AG04450 (cell line): ENCODE measurements around the gene XRCC4. TPM values are rescaled to one million over a fixed set of nuclear protein-coding genes. Genes with fewer than 3 reads are reported as not detected.

Experiments used
- CTCF ChIA-PET: fragments of 300-600, 350-600 bp; formaldehyde crosslinking; extraction: SDS; loops from one replicate; lab custom pipeline; 2022; ENCODE audit warnings: antibody characterized with exemption, inconsistent platforms; lab: Charles Lee
- POLR2A ChIA-PET: fragments of 350-600 bp; formaldehyde crosslinking; extraction: SDS; loops from one replicate; lab custom pipeline; 2021; ENCODE audit warnings: antibody characterized with exemption, inconsistent platforms; lab: Yijun Ruan, JAX
- DNase-seq: peaks from one replicate; pipeline ENCODE4 v3.0.0-alpha.2; 2011; ENCODE audit warnings: low read depth, low spot score
- H3K27ac ChIP-seq: one replicate; pipeline ENCODE4 v1.5.1; 2012; ENCODE audit warnings: low read depth, low read length, control low read depth
- H3K27me3 ChIP-seq: one replicate; pipeline ENCODE4 v1.6.0; 2012; ENCODE audit warnings: low read length; ENCODE audit not compliant: control insufficient read depth, insufficient read depth
- H3K4me3 ChIP-seq: 2 replicates; pipeline ENCODE4 v1.5.1; 2011; ENCODE audit warnings: mild to moderate bottlenecking, low read depth, low read length, control low read depth
- H3K9me3 ChIP-seq: 2 replicates; pipeline ENCODE4 v1.5.1; 2012; ENCODE audit warnings: low read length; ENCODE audit not compliant: control insufficient read depth, insufficient read depth
- polyA plus RNA-seq: library from polyadenylated mRNA; depleted of rRNA; stranded (reverse); fragments of >200 nt; gene quantifications from 2 replicates; pipeline ENCODE4 v1.2.3, GENCODE V29; 2011
- TF ChIP-seq, protein P1 (sequence below): IDR thresholded peaks from 2 replicates; pipeline ENCODE4 v1.5.1; 2011; ENCODE audit warnings: low read depth, low read length, control low read depth, inconsistent platforms

The XRCC4 gene
- polyA plus RNA-seq, 1 experiment: 4.2 TPM

DNA sequence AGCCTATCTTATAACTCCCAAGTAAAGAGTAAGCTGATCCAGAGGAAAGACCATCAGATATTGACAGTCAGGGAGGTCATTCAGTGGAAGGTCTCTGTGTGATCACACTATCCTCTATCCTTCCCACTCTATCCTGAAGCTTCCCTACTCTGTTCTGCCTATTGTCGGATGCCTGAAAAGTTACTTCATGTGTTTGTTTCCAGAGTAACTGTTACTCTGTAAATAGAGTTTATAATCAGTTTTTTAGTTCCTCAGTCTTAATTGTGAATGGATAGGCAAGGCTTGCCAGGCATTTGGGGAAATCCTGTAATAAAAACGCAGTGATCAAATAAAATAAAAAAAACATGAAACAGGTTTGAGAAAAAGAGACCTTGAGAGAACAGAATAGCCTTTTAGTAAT, 79.8 kb downstream of the XRCC4 start:
- H3K9me3 ChIP-seq: no peaks in the 10 kb centered on the region
- CTCF ChIA-PET: no interaction called here
- H3K4me3 ChIP-seq: no peak overlapping the region
- TF ChIP-seq, protein P1, sequence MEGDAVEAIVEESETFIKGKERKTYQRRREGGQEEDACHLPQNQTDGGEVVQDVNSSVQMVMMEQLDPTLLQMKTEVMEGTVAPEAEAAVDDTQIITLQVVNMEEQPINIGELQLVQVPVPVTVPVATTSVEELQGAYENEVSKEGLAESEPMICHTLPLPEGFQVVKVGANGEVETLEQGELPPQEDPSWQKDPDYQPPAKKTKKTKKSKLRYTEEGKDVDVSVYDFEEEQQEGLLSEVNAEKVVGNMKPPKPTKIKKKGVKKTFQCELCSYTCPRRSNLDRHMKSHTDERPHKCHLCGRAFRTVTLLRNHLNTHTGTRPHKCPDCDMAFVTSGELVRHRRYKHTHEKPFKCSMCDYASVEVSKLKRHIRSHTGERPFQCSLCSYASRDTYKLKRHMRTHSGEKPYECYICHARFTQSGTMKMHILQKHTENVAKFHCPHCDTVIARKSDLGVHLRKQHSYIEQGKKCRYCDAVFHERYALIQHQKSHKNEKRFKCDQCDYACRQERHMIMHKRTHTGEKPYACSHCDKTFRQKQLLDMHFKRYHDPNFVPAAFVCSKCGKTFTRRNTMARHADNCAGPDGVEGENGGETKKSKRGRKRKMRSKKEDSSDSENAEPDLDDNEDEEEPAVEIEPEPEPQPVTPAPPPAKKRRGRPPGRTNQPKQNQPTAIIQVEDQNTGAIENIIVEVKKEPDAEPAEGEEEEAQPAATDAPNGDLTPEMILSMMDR: no peak
- no peak overlapping the region for H3K27ac ChIP-seq
- POLR2A ChIA-PET: no interaction called here
- no peaks in the 10 kb centered on the region for H3K27me3 ChIP-seq
- no peak for DNase-seq

DNA sequence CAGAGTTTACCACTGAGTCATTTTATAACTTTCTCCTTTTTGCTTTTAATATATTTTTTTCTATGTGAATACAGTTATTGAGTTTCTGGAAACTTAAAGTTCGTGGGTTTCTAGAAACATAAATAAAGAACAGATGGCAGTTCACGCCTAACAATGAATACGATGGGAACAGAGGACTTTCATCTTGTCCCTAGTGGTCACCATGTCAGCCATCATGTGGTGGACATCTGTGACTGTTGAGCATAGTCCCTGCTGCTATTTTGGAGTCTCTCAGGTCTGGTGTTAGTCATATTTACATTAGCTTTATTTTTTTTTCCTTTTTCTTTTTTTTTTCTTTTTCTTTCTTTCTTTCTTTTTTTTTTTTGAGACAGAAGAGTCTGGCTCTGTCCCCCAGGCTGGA, 85.3 kb downstream of the XRCC4 start:
- H3K27ac ChIP-seq: no peak overlapping the region
- H3K9me3 ChIP-seq: no peaks in the 10 kb centered on the region
- ChIA-PET POLR2A (no interaction called here), CTCF (interaction anchor here (0.6 to 1.1 kb wide), 2 partner anchors 12 to 32 kb away, joined by 3 to 4 read pairs; no protein-coding TSS in a partner anchor)
- no peak overlapping the region for H3K4me3 ChIP-seq
- TF ChIP-seq, protein P1: no peak
- no peak for DNase-seq
- H3K27me3 ChIP-seq: no peaks in the 10 kb centered on the region

DNA sequence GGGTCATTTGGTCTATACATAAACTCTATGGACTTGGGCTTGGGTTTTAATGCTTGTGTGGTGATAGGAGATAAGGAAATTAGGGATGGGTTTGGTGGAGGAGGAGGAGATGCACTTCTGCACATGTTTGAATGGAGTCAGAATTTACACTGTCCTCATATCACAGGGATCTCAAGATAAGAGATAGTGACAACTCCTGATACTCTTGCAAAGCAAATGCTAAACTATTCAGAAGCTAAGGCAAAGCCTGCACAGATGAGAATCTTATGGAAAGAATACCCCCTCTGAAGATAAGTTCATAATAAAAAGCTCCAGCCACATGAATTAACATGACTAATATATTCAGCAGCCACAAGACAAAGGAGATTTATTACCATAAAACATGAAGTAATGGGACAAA, 90.2 kb downstream of the XRCC4 start:
- Histone ChIP-seq H3K27ac (no peak overlapping the region), H3K27me3 (no peaks in the 10 kb centered on the region), H3K4me3 (no peak overlapping the region), H3K9me3 (no peaks in the 10 kb centered on the region)
- DNase-seq: no peak
- CTCF ChIA-PET: no interaction called here
- POLR2A ChIA-PET: no interaction called here
- TF ChIP-seq, protein P1: no peak

DNA sequence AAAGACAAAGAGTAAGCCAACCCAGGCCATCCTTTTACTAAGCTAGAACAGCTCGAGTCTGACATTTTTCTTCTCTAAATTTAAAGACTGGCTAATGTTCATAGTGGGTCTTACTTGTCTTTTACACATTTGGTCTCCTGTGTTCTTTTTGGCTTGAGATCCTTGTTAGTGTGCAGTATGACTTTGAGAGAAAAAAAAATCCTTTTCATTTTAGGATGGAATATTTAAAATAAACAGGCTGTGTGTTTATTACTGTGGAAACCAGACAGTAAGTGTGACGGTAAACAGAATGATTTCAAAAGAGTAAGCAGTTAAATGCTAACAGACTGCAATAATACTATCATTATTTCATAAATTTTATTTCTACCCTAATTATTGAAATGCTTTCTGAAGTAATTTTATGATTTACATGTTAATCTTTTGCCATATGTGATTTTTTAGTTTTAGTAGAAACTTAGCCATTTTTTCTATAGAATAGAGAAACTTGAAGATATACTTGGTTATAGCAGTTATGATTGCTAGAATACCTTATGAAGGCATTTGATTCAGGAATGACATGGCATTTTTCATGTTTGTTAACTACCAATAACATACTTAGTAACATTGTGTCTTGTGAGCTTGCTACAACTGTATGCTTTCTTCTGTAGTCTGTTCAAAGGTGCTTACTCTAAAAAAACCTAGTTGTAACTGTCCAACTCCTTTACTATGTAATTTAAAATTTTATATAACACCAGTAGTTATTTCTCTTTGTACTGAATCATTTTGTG, 92.4 kb downstream of the XRCC4 start:
- Histone ChIP-seq H3K27ac (no peak overlapping the region), H3K9me3 (no peaks in the 10 kb centered on the region), H3K4me3 (no peak overlapping the region), H3K27me3 (no peaks in the 10 kb centered on the region)
- ChIA-PET POLR2A (no interaction called here), CTCF (interaction anchor here (0.6 to 1.0 kb wide), 2 partner anchors 9 to 31 kb away, joined by 3 to 4 read pairs; no protein-coding TSS in a partner anchor)
- DNase-seq: no peak
- TF ChIP-seq, protein P1: no peak

DNA sequence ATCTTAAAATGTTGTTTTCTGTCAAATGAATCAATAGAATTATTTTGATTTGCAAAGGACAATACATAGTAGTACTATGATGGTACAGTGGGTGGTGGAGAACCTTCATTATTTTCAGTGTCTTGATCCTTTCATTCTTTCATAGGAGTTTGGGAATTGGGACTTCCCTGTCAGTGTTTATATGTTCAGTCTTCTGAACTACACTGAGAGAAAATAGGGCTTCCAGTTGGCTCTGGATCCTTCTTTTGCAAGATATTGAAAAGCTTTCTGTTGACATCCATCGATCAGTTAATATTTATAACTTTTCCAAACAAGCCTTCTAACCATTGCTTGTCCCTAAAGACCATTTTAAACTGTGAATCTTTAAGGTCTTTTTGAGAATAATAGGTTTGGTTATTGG, 94.7 kb downstream of the XRCC4 start:
- no peaks in the 10 kb centered on the region for H3K27me3 ChIP-seq
- H3K9me3 ChIP-seq: no peaks in the 10 kb centered on the region
- TF ChIP-seq, protein P1: no peak
- no peak for DNase-seq
- H3K4me3 ChIP-seq: no peak overlapping the region
- ChIA-PET CTCF (no interaction called here), POLR2A (no interaction called here)
- H3K27ac ChIP-seq: no peak overlapping the region
